SIG-M5 treated with dmso at 0.1 percent for 504 hours (cell line): Measurements from ENCODE around the gene SART3.

Experiments
- DNase-seq: peaks from one replicate; lab custom pipeline; 2025; ENCODE audit not compliant: unreplicated experiment; lab: John Stamatoyannopoulos, UW

Gene SART3

DNA sequence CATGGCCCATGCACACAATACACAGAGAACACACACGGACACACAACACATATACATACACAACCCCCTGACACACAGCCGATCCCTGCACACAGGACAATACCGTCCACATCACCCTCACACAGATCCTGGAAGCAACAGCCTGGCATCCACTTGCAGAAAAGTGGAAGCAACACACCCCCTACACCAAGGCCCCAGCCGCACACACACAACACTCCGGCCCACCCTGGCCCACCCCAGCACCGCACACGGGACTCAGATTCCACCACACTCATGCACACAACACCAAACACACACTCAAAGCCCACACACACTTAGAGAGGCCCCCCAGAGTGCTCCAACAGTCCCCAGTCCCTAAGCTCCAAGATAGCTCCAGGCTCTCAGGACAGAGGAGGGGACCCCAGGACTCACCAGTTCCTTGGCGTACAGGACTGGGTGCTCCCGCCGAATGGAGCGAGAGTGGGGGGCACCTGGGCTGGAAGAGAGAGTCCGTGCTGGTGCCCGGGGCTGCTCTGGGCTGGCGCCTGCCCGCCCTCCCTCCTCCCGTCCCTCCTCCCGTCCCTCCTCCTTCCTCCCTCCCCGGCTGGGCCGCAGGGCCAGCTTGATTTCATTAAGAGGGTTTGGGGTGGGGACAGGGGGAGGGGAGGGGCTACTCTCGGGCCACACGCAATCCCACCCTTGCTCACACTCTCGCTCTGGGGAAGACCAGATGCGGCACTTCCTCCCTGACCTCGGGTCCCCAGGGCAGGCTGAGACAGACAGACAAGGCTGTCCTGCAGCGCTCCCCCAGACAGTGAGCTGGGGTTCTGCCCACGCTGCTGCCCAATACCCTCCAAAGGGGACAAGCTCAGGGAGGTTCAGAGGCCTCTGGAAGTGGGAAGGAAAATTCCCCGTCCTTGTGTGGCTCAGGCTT is 36.8 kb upstream of the SART3 start, which contains the start of gene TMEM119:
TMEM119 (minus strand) TSS at position 526 of the 913 bp plus-strand sequence. CDS start 5,701 bp downstream, outside the sequence.
- no peak for DNase-seq

GRCh38 chr12:108596854-108597558 is 36.0 kb upstream of the SART3 start:
- DNase-seq = no peak

GRCh38 chr12:108595711-108596647 is 35.0 kb upstream of the SART3 start:
- no peak for DNase-seq

DNA sequence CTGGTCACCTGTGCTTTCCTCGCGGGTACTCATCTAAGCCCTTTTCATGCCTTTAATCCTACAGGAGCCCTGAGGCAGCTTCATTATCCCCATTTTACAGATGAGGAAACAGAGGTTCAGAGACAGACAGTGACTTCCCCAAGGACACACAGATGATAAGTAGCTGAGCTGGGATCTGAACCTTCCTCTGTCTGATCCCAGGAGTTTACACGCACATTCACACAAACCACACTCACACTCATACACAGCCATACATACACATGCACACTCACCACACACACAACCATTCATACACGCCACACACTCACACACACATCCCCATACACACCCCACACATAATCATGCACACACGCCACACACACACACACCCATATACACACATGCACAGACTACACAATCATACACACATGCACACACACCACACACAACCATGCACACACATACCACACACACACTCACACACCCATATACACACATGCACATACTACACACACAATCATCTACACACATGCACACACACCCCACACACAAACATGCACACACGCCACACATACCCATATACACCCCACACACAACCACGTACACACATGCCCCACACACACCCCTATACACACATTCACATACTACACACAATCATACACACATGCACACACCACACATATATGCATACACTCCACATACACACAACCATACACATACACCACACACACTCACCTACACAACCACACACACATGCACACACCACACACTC is 34.2 kb upstream of the SART3 start:
- DNase-seq = no peak

- no peak for DNase-seq
Measured at GRCh38 chr12:108594323-108594903, 33.4 kb upstream of the SART3 start.

- no peak for DNase-seq
Measured at GRCh38 chr12:108592033-108592909, 31.3 kb upstream of the SART3 start.

DNA sequence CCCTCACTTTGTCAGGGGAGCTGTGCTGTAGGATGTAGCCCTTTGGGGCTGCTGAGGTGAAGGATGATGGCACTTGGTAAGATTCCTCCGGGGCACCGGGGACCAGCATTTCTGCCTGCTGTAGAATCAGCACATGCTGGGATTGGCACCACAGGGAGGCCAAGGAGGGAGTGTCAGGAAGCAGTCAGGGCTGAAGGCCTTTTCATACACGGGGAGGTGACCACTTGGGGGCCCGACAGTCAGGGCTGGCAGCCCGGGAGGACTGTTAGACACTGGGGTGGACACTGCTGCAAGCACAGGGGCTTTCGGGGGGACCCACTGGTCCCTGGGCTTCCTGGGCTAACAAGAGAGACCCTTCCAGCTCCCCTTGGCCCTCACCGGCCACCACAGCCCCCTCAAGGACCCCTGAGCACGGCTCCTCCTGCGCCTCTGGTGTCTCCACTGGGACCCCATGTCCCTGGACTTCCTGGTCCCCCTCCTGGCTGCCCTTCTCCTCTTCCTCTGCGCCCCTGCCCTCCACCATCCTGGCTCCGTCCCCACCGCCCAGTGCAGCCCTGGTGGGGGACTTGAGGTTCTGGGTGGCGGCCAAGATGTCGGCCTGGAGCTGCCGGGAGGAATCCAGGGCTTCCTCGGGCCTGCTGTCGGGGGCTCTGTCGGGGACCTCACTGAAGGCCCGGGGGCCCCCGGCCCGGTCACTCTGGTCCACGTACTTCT is 30.5 kb upstream of the SART3 start:
- no peak for DNase-seq

DNA sequence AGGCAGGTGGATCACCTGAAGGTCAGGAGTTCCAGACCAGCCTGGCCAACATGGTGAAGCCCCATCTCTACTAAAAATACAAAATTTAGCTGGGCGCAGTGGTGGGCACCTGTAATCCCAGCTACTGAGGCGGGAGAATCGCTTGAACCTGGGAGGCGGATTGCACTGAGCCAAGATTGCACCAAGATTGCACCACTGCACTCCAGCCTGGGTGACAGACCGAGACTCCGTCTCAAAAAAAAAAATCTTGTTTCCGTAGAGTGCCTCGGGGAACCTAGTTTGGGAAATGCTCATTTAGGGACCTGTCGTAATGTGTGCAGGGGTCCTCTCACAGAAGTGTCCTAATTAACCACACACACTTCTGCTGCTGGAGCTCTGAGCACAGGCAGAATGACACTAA is 29.5 kb upstream of the SART3 start:
- DNase-seq = peak; percentile 23

DNA sequence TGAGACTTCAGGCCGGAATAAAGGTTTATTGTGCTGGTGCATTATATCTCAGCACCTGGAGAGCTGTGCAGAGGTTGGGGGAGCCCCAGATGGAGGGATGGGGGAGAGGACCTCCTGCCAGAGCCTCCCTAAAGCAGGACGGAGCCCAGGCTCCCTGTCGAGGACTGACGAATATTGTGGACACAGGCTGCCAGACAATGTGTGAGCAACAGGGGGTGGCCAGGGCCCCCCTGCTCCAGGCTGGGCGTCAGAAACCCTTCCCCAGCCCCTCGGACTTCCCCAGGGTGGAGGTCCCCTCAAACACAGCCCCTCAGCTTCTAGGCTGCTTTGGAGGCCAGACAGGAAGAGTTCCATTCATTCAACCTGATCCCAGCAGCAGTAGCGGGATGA is 28.9 kb upstream of the SART3 start:
- DNase-seq = no peak

GRCh38 chr12:108589028-108589839 is 28.3 kb upstream of the SART3 start:
- DNase-seq = no peak

DNA sequence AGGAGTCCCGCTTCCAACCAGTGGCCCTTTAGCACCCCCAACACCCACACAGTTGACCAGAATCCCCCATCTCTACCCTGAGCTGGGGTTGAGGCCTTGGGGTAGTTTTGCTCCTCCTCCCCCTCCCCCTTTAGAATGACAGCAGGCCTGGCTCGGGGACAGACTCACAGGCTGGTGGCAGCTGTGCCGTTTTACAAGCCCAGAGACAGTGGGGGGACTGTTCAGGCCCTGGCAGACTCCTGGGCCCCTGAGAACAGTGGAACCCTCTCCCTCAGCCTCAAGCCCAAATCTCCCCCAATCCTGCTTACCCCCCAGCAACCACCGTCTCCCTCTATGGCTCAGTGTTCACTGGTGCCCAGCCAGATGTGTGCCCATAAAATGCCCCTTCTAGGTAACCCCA is 26.9 kb upstream of the SART3 start:
- DNase-seq = no peak

GRCh38 chr12:108586306-108586705 is 25.3 kb upstream of the SART3 start:
- DNase-seq = no peak

DNA sequence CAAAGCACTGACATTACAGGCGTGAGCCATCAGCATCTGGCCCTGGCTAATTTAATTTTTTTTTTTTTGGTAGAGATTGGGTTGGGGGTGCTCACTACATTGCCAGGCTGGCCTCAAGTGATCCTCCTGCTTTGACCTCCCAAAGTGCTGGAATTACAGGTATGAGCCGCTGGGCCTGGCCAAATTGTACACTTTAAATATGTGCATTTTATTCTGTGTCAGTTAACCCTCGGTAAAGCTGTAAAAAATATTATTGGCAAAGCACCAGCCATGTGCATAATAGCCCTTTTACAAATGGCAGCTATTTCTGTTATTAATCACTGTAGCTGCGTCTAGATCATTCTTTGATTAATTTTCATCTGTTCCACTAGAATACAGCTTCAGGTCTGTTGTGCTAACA is 24.9 kb upstream of the SART3 start:
- DNase-seq = no peak

- no peak for DNase-seq
Measured at GRCh38 chr12:108584456-108585065, 23.6 kb upstream of the SART3 start.

- no peak for DNase-seq
Measured at GRCh38 chr12:108583991-108584390, 23.0 kb upstream of the SART3 start.

DNA sequence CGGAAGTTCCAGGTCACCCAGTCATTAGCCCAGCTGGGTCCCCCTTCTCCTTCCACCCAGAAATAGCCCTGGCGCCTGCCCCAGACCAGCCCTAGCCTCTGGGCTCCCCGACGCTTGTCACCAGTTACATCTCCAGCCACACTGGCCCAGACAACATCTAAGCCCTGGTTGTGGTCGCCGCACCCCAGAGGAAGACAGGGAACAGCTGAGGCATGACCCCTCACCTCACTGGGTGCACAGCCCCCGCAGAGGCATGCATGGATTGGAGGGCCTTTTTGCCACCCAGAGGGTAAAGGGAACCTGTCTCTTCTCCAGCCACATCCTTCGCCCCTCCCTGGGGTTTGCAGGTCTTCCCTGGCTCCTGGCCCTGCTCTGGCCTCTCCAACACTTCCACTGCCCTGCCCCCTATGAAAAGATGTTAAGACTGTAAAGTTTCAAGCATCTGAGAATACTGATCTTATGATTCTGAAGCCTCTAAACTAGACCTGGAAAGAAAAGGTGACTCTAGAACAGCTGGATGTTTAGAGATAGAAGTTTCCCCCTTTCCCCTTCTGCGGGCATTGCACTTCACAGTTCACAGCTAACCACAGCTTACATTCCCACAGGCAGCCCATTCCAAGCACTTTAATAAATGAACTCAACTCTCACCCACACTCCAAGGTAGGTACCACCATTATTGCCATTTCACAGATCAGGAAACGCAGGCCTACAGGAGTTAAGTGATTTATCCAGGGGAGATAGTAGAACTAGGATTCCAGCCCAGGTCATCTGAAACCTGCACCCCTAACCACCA is 22.2 kb upstream of the SART3 start:
- no peak for DNase-seq
